GM06990 (cell line): Measurements from ENCODE around the gene EEF1E1.

ENCODE experiments used
- DNase-seq: peaks from one replicate; pipeline ENCODE4 v3.0.0-alpha.2; 2011; ENCODE audit not compliant: insufficient read length; ENCODE audit errors: extremely low read depth
- H3K27me3 ChIP-seq: replicated peaks from 2 replicates; pipeline ENCODE4 v1.6.0; 2011; ENCODE audit warnings: low read length; ENCODE audit not compliant: control insufficient read depth, insufficient read depth
- H3K36me3 ChIP-seq: 2 replicates; pipeline ENCODE4 v1.5.1; 2011; ENCODE audit warnings: low read length; ENCODE audit not compliant: control insufficient read depth, insufficient read depth
- H3K4me3 ChIP-seq: replicated peaks from 2 replicates; pipeline ENCODE4 v1.5.1; 2011; ENCODE audit warnings: low read depth, mild to moderate bottlenecking, control low read depth, low read length
- TF ChIP-seq, protein P1 (sequence below): IDR thresholded peaks from 2 replicates; pipeline ENCODE4 v1.5.1; 2011; ENCODE audit warnings: low read length, control low read depth, mild to moderate bottlenecking, inconsistent platforms; ENCODE audit not compliant: insufficient read depth, poor library complexity, severe bottlenecking

The EEF1E1 gene

DNA sequence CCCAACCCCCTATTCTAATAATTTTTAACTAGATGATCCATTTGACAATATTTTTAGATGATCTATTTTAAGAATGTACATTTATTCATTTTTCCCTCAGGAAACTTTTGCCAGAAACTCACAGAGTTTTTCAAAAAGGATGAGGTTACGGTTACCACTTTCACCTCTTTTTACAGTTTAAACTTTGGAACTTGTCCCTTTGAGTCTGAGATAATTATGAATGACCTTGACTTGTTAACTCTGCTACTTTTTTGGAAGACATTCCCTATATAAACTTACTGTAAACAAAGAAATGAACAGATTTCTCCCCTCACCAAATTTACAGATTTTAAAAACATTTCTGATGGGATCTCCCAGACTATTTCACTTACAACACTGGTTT, 19.8 kb downstream of the EEF1E1 start:
- TF ChIP-seq, protein P1, sequence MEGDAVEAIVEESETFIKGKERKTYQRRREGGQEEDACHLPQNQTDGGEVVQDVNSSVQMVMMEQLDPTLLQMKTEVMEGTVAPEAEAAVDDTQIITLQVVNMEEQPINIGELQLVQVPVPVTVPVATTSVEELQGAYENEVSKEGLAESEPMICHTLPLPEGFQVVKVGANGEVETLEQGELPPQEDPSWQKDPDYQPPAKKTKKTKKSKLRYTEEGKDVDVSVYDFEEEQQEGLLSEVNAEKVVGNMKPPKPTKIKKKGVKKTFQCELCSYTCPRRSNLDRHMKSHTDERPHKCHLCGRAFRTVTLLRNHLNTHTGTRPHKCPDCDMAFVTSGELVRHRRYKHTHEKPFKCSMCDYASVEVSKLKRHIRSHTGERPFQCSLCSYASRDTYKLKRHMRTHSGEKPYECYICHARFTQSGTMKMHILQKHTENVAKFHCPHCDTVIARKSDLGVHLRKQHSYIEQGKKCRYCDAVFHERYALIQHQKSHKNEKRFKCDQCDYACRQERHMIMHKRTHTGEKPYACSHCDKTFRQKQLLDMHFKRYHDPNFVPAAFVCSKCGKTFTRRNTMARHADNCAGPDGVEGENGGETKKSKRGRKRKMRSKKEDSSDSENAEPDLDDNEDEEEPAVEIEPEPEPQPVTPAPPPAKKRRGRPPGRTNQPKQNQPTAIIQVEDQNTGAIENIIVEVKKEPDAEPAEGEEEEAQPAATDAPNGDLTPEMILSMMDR, result no peak
- no peak for DNase-seq
- H3K36me3 ChIP-seq, result peaks cover 7% of the 10 kb centered on the region
- no peaks in the 10 kb centered on the region for H3K27me3 ChIP-seq
- no peak overlapping the region for H3K4me3 ChIP-seq

DNA sequence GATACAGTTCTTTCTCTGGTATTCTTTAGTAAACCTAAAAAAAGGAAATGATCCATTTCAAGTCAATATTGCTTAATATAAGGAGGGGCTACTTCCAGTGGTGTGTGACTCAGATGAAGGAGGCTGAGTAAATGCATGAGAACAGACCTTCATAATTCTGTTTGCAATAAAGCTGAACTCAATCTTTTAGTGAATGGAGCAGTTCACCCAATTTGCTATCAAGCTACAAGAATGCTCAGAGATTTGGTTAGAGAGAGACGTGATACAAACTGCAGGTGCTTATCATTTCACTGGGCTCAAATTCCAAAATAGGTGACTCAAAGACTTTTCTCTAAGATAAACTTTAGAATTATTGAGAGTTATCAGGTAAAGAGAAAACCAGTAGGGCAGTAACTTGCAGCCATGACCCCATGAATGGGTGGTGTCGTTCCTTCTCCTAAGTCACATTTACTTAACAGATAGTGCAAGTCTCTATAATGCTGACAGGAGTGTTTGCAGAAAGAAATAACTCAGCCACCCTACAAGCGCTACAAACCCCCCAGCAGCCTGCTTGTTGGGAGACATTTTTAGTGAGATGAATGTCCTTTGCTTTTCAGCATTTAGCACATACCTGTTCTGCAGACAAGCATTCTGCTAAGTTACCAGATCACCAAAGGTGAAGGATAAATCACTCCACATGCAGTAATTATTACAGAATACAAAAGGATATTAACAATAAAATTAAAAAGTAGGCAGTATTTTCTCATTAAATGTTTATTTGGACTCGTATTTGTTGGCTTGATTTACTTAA, 21.8 kb downstream of the EEF1E1 start:
- Histone ChIP-seq H3K27me3 (no peaks in the 10 kb centered on the region), H3K36me3 (no peaks in the 10 kb centered on the region; the same call in 1 of the 2 replicates), H3K4me3 (no peak overlapping the region)
- TF ChIP-seq, protein P1, result no peak
- no peak for DNase-seq

GRCh38 chr6:8079126-8079525, 23.2 kb downstream of the EEF1E1 start:
- no peaks in the 10 kb centered on the region for H3K27me3 ChIP-seq
- H3K36me3 ChIP-seq, result no peaks in the 10 kb centered on the region; the same call in 1 of the 2 replicates
- TF ChIP-seq, protein P1, result no peak
- no peak overlapping the region for H3K4me3 ChIP-seq
- DNase-seq, result no peak

GRCh38 chr6:8077991-8078390, 24.4 kb downstream of the EEF1E1 start:
- TF ChIP-seq, protein P1, result no peak
- no peaks in the 10 kb centered on the region for H3K27me3 ChIP-seq
- H3K4me3 ChIP-seq, result no peak overlapping the region
- no peak for DNase-seq
- no peaks in the 10 kb centered on the region; the same call in 1 of the 2 replicates for H3K36me3 ChIP-seq

DNA sequence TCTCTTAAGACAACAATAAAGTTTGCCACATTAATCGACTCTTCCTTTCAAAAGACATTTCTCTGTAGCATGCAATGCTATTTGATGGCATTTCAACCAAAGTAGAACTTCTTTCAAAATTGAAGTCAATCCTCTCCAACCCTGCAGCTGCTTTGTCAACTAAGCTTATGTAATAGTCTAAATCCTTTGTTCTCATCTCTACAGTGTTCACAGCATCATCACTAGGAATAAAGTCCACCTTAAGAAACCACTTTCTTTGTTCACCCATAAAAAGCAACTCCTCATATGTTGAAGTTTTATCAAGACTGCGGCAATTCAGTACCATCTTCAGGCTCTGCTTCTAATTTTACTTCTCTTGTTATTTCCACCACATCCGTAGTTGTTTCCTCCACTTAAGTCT, 26.6 kb downstream of the EEF1E1 start:
- TF ChIP-seq, protein P1, result no peak
- Histone ChIP-seq H3K36me3 (no peaks in the 10 kb centered on the region; the same call in 1 of the 2 replicates), H3K27me3 (no peaks in the 10 kb centered on the region), H3K4me3 (no peak overlapping the region)
- no peak for DNase-seq
